Stimulated activated CD4-positive, alpha-beta T cell treated with anti-CD3 and anti-CD28 coated beads, TNF-alpha, amount 100 ng/mL, for 1 hour (primary cell): ENCODE data around the gene PLXNA4.
"Not testable (repeated sequence)": the region's sequence is repeated elsewhere in the genome, so short reads cannot be mapped to it uniquely, and the experiment has no call there.

ENCODE experiments used
- DNase-seq, 3 donors: peaks; one replicate each; pipeline ENCODE4 v3.0.0-alpha.2; 2020; ENCODE audit warnings: low read depth in 3 of 3, low spot score in 1 of 3

PLXNA4 gene, protein sequence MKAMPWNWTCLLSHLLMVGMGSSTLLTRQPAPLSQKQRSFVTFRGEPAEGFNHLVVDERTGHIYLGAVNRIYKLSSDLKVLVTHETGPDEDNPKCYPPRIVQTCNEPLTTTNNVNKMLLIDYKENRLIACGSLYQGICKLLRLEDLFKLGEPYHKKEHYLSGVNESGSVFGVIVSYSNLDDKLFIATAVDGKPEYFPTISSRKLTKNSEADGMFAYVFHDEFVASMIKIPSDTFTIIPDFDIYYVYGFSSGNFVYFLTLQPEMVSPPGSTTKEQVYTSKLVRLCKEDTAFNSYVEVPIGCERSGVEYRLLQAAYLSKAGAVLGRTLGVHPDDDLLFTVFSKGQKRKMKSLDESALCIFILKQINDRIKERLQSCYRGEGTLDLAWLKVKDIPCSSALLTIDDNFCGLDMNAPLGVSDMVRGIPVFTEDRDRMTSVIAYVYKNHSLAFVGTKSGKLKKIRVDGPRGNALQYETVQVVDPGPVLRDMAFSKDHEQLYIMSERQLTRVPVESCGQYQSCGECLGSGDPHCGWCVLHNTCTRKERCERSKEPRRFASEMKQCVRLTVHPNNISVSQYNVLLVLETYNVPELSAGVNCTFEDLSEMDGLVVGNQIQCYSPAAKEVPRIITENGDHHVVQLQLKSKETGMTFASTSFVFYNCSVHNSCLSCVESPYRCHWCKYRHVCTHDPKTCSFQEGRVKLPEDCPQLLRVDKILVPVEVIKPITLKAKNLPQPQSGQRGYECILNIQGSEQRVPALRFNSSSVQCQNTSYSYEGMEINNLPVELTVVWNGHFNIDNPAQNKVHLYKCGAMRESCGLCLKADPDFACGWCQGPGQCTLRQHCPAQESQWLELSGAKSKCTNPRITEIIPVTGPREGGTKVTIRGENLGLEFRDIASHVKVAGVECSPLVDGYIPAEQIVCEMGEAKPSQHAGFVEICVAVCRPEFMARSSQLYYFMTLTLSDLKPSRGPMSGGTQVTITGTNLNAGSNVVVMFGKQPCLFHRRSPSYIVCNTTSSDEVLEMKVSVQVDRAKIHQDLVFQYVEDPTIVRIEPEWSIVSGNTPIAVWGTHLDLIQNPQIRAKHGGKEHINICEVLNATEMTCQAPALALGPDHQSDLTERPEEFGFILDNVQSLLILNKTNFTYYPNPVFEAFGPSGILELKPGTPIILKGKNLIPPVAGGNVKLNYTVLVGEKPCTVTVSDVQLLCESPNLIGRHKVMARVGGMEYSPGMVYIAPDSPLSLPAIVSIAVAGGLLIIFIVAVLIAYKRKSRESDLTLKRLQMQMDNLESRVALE (N-terminal part only)

DNA sequence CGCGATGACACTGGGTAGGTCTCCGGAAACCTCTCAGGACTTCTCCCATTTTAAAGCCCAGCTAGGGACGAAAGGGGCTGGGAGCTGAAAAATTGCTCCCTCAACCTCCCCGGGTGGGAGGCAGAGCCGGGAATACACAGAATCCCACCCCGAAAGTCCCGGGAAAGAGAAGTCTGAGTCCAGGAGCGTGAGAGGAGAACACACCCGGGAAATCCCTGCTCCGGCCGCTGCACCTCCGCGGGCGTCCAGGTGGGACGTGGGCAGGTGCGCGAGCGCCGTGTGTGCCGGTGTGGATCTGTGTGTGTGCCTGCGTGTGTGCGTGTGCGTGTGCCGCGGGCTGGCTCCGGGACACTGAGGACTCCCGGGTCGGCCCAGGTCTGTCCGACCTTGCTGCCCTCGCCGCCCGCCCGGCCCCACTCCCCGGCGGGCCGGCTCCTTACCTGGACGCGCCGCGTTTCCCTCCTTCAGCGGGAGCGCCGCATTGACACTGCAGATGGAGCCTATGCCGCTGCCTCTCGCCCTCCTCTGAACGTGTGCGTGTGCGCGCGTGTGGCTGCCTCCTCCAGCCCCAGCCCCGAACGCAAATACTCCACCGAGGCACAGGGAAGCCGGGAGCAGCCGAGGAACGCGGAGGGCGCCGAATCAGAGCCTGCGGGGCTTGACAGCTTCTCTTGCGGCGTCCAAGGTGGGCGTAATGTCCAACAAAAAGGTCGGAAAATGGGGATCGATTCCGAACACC lies at the start of gene PLXNA4:
Gene PLXNA4, minus strand, starts transcription at position 489 of the 739 bp plus-strand sequence. CDS start 67,777 bp downstream, outside the sequence.
- no peak for DNase-seq

DNA sequence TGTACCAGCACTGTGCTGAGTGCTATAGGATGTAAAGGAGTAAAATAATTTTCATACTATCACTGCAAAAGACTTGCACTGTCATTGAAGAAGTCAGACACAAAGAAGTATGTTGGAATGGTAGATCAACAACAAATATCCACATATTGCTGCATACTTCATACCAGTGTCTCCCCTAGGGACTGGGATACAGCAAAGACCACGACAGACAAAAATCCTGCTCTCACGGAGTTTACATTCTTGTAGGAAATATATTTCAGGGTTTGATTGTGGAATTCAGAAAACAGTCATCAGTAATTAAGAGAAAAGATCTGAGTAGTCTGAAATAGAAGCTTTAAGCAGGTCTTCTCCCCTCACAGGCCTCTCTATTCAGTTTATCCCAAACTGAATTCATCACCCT lies 49.4 kb upstream of the PLXNA4 start:
- DNase-seq, result no peak

DNA sequence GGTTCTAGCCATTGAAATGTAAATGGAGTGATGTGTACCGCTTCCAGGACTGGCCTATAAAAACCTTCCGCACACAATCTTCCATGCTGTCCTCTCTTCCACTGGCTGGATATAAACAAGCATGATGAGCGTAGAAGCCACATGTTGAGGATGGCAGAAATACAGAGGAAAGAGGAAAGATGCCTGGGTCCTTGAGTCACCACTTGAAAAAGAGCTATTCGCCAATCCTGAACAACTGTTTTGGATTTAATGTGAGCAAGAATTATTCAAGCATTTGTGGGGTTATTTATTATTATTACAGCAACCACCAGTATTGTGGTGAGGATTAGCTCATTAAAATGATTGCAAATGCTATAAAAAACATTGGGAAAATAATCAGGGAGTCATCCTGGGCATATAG lies 45.8 kb upstream of the PLXNA4 start:
- no peak for DNase-seq

DNA sequence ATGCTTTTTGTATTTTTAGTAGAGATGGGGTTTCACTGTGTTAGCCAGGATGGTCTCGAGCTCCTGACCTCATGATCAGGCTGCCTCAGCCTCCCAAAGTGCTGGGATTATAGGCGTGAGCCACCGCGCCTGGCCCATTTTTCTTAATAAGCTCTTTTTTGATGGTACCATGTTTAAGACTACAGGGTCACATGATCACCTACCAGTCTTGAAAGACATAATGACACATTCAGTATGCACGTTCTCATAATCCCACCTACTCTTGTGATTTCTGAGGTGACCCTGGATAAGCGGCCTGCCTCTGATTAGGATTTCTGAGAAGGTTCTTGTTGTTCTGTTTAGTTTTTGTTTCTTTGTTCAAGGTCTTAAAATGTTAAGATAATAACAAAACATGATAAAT lies 43.7 kb upstream of the PLXNA4 start:
- DNase-seq, result no peak

DNA sequence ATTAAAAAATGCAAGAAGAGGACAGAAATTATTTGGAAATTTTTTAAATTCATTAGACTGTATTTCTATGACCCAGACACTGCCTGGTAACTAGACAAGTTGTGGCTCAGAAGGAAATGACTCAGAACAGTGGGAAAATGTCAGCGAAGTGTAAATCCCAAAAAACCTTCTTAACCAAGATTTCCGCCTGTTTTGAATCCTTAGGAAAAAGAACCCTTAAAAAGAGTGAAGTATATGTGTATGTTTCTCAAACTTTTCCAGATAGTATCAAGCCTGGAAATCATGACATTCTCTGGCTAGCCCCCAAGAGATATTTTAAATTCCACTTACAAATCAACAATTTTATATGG lies 42.7 kb upstream of the PLXNA4 start:
- no peak for DNase-seq

DNA sequence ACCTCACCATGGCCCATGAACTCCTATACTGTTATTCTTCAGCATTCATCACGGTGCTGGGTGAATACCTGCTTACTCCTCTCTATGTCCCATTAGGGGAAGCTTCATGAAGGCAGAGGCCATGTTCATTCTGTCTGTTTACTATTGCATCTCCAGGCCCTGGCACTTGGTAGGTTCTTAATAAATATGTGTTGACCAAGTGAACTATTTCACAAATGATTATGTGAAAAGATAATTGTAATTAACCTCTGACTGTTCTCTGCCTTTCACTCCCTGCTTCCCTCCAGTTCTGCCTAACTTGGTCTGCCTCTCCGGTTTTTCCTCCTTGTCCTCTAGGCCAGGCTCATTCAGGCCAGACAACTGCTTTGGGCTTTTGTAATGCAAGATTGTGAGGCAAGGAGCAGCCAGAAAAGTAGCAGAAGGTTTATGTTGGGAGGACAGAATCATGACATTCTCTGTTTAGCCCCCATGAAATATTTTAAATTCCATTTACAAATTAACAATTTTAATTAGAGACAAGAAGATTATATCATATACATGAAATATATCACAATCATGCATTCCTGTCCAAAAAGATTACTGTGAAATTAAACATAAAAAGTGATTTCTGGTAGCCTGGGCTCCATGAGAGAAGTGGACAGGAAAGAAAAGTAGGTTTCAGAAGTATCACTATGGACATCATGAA lies 42.1 kb upstream of the PLXNA4 start:
- no peak for DNase-seq

DNA sequence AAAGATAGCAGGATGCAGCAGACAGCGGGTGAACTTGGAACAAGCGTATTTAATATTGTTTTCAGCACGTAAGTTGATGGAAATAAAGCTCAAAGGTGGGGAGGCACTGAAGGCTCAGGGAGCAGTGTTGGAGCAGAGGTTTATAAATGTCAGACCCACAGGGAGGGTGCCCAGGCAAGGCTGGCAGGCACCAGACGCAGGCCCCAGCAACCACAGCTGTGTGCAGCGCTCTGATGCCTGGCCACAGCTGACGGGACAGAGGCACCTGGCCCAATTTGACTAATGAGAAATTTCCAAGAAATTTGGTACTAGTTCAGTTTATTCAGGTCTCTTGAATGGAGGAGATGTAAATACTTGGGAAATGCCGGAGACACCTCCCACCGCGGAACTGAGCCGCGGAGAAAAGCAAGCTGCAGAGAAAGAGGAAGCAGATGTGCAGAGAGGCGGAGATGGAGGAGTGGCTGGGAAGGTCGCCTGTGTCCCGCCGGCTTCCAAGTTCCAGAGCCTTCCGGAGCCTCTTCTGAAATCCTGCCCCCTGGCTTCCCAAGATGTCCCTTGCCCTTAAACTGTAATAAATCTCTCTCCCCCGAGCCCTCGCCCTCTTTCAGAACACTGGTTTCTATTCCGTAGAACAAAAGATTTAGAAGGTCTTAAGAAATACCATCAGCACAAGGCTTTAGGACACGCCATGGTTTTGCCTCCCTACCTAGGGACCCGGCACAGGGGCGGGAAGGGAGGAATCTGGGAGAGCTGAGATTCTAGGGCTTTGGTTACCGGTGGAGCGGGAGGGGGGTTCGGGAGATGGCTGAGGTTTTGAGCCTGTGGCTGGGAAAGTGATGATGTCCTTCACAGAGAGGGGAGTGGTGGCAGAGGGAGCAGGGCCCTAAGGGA lies 38.4 kb upstream of the PLXNA4 start:
- DNase-seq, result no peak

DNA sequence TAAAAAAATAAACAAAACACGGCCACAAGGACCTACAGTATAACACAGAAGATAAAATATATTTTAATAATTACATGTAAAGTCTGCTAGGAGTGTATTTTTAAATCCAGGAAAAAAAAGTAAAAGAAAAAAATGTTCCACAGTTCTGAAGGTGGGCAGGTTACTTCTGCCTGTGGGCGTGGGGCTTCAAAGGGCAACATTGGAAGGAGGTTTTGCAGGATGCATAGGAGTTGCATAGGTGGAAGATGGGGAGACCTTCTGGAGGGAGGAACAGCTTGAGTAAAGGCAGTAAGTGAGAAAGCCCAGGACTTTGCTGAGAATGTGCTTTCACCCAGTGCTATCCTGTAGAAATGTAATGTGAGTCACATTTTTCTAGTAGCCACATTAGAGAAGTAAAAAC lies 37.5 kb upstream of the PLXNA4 start:
- no peak for DNase-seq

DNA sequence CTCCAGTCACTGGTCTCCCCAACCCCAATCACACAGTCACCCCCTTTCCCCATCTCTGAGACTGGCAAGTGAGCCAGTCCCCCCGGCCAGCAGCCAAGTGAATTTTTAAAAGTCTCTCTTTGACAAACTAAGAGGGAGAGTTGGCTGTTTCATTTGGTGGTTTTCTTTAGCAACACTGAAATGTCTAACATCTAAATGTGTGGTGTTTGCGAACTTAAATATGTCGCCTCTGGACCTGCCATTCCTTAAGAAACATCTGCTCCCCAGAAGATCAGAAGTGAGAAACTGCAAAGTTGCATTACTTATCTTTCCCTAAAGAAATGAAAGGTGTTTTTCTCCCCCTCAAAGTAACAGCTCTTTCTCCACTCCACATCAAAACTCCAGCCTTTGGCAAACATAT lies 34.7 kb upstream of the PLXNA4 start:
- no peak for DNase-seq

DNA sequence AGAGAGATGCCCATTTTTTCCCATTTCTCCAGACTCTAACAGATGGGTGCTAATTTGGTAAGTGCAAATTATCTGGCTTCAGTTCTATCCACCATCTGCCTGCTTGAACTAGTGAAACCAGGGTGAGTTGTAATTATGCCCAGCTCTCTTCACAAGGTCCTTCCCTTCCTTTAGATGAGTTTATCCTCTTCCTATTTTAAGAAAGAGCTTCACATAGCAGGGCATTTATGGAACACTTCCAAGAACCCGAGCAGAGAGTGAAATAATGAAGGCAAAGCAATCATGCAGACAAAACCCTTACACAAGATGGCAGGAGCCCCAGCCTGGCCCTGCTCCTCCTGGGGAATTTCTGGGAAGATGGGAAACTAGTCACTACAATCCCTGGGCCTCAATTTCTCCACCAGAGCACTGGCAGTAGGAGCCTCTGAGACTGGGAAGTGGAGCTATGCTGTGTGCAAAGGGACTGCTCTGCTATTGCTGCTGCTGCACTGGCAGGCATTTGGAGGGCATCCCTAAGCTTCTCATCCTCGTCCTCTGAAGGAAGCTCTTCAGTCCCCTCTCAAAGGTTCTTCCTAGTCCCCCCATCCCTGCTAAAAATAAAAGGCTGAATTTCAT lies 33.7 kb upstream of the PLXNA4 start:
- no peak for DNase-seq

DNA sequence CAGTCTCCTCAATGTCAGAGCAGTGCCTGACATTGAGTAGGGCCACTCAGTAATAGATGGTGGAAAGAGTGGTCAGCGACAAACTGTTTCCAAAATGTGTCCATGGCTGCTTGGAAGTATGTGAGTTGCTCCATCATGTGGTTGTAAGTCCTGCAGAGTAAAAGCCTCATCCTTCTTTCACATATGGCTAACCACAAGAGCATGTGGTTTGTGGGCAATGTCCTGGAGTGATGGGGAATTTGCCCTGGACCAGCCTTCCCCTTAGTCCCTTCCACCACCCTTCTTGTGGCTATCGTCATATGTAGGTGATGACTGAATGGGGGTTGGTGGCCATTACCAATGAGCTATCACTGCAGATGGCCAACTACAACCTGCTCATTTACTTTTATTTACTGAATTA lies 33.0 kb upstream of the PLXNA4 start:
- DNase-seq, result no peak

DNA sequence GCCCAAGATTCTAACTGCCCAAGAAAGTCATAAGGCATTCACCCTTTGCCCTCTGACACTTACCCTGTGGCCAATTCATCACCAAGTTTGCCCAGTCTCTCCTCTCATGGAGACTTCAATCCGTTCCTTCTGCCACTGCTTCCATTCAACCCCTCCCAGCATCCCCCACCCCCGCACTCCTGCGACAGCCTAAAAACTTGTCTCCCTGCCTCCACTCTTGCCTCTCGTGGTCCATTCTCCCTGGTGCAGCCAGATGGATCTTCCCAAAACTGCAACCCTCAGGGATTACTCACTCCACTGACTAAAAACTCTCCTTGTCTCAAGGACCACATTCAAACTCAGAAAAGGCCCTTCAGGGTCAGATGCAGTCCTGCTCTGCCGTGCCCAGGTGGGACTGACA lies 32.3 kb upstream of the PLXNA4 start:
- no peak for DNase-seq

DNA sequence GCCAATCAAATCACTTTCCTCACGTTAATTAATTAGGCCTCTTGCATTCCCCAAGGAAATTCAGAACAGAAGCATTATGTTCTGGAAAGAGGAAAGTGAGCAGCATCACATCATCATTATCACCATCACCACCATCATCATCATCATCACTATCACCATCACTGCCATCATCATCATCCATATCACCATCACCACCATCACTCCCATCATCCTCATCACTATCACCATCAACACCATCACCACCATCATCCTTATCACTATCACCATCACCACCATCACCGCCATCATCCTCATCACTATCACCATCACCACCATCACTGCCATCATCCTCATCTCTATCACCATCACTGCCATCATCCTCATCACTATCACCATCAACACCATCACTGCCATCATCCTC lies 31.4 kb upstream of the PLXNA4 start:
- no peak for DNase-seq

DNA sequence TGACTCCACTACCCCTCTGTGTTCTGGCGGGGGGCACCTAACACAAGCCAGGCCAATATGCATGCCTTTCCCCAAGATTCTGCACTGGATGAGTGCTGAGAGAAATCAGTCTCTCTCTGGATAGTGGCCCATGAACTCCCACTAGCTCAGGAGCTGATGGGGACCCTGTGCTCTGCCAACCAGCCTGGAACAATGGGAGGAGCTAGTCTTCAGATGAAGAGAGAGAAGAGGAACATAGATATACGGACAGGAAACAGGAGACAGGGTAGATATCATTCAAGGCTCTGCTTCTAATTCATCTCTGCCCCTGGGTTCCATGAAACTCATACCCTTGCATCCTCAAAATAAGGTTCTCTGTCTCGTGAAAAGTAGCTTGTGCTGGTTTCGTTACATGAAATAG lies 27.9 kb upstream of the PLXNA4 start:
- no peak for DNase-seq

DNA sequence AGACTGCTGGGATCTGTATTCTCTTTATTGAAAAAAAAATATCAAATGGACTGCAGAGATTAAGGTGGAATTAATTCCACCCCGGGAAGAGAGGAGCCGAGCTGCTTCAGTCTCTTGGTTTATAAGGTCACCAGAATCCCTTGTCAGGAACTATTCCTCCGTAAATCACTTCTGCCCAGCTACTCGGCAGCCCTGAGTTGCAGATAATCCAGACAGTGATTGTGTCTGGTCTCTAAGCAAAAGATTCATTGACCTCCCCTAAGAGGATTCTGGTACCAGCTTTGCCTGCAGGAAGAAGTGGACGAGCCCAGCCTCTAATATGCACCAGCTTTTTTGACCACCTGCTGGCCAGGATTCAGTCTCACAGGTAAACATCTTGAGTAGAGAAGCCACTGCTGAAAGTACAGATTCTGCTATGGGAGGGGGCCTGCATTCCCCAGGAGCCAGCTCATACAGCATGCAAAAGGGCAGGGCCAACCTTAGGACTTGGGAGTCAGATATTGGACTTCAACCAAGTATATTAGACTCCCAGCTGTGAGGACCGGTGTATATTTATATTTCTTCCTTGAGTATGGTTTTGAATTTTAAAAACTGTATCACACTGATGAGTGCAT lies 27.1 kb upstream of the PLXNA4 start:
- DNase-seq, result no peak

DNA sequence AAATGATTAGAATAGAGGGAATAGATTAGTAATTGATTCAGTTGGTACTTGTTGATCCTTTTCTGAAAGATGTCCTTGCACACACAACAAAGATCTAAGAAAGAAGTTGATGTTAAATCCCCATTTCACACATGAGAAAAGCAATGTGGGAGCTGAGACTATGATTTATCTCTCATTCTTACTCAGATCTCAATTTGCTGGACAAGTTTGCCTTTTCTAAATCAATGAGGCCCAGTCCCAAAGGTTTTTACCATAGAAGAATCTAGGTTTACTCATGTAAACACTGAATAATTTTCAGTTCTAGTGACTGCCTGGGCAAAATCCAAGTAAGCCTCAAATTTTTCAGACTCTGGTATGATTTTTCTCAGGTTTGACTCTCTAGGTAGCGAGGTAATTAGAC lies 25.5 kb upstream of the PLXNA4 start:
- DNase-seq, result no peak

DNA sequence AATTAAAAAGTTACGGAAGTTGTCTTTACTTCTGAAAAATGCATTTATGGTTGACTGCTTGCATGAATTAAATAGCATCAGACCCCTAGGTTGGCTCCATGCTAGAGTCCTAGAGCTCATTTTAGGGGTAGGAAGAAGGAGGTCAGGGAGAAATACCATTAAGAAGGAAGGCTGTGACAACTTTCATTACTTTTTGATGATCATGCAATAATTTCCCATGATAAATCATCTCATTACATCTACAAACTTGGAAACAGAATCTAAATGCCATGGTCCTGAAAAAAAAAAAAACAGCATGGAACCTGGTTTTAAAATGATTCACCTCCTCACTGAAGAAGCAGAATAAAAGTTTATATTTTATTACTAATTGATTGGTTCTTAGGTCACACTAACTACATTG lies 20.3 kb upstream of the PLXNA4 start:
- no peak for DNase-seq

DNA sequence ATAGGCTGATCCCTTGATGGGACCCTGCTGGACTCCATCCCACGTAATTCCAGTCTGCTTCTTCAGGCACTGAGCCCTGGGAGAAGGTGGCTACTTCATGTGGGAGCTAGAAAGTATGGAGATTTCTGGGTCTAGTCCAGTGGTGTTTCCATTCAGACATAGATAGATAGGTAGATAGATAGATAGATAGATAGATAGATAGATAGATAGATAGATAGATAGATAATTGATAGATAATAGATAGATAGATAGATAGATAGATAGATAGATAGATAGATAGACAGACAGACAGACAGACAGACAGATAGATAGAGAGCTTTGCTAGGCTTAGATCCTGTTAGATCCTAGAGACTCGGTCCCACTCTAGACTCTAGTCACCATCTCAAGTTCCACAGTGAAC lies 18.5 kb upstream of the PLXNA4 start:
- DNase-seq, result not testable (repeated sequence)
